GM19025 (cell line): ENCODE measurements around the gene TSTD2.
A peak's percentile ranks its signal among the peaks of the same experiment; 100 is the strongest.

ENCODE experiments used
- ATAC-seq: cut with Tn5 transposase; IDR thresholded peaks from one replicate; pipeline ENCODE4 v1.9.1; 2021; ENCODE audit warnings: mild to moderate bottlenecking, low read depth, moderate library complexity; ENCODE audit not compliant: unreplicated experiment

Gene TSTD2

GRCh38 chr9:97632985-97633858, at the start of gene TSTD2, which contains the start of gene NCBP1:
Gene TSTD2, minus strand, starts transcription at chr9:97633368. Its CDS starts 5,806 bp downstream, at chr9:97627562.
Gene NCBP1, plus strand, starts transcription at chr9:97633821. Its CDS starts 61 bp downstream, at chr9:97633882.
- peak; percentile 83 for ATAC-seq

GRCh38 chr9:97682242-97682641, 49.1 kb upstream of the TSTD2 start:
- no peak for ATAC-seq

DNA sequence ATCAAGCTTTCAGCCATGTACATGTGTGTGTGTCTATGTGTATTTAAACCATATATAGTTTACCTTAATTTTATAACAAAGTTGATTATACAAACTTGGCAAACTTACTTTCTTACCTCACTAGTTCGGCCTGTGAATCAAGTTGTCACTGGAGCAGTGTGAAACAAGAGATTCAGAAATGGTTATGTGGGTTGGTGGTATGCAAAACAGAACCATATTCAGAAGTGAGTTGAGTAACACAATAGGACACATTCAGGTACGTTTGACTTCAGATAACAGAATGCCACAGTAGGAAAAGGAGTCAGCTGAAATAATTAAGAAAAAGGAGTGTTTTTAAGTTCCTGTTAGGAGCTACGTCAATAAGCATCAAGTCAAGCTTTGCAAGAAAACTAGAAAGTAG, 42.5 kb upstream of the TSTD2 start:
- ATAC-seq, result no peak

GRCh38 chr9:97673922-97674321, 40.8 kb upstream of the TSTD2 start:
- no peak for ATAC-seq

GRCh38 chr9:97672403-97672802, 39.2 kb upstream of the TSTD2 start:
- no peak for ATAC-seq

DNA sequence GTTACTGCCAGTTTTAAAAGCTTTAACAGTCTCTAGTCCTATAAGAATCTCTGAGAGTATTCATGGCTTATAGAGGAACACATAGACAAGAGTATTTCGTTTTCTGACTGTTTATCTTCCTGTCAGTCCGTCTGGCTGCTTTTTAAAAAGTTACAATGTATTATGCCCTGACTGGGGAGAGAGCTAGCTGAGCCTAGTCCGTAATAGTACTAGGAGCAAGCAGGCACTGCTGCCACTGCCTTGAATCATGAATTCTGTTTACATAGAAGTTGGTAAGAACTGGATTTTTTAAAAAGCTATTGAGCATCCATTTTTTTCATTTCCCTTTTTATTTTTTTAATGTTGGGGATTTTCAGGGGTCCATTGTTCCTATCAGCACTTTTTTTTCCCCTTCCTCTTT, 37.4 kb upstream of the TSTD2 start:
- no peak for ATAC-seq

DNA sequence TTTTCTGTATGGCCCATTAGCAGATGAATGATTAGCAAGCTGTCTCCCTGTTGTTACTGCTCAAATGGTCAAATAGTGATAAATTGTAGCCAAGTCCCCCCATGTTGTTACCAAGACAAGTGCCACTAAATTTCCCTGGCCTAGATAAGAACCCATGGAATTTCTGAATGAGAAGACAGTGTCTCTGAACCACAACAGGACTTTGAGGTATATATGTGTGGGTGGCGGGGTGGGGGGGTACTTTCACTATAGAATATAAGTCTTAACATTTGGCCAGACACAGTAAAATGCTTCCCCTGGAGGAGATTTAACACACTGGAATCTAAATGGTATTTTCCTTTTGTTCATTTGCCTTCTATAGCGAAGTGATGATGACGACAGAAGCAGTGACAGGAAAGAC, 35.3 kb upstream of the TSTD2 start:
- no peak for ATAC-seq

DNA sequence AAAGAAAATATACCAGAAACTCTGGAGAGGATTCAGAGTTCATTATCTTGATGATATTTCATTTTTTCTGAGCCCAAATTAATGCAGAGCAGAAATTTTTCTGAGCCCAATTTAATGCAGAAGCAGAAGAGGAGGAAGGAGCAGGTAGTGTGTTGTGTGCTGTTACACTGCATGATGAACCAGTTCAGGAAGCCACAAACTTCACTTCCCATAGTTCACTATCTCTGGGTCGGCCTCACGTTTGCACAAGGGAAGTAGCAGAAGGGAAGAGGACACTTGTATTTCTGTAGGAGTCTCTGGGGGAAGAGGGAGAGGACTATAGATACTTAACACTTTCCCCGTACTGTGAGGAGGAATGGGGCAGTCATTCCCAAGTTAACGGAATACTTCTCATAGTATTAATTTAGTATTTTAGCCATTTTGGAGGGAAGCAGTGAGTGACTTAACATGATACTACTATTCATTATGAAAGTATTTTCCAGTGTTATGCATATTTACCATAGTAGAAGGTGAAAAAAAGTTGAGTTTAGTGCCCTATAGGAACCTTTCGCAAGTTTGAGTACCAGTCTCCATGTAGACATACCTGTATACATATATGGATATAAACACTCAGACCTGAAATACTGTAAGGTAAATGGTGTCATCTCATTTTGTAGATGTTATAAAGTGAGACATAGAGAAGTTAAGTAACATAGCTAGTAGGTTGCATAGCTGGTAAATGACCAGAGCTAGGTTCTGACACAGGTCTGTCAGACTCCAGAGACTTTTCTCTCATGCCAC, 33.9 kb upstream of the TSTD2 start:
- ATAC-seq, result no peak

GRCh38 chr9:97665742-97666141, 32.6 kb upstream of the TSTD2 start:
- ATAC-seq, result no peak

GRCh38 chr9:97660847-97661246, 27.7 kb upstream of the TSTD2 start:
- ATAC-seq, result no peak

GRCh38 chr9:97660340-97660739, 27.2 kb upstream of the TSTD2 start:
- no peak for ATAC-seq

DNA sequence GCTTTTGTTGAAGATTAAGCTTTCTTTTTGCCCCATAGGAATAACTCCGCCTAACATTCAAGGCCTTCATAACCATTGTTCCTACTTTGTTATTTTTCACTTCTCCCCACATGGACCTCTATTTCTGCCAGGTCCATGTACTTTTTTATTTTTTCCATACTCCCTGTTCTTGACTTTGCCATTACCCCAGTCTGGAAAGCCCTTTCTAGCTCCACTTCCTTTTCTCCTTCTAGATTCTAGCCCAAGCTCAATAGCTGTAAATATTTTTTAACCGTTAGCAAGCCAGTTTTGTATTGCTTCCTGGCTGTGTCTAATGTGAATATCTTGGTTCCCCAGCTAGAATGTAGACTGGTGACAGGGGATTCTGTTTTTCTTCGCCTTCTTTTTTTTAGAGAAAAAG, 26.6 kb upstream of the TSTD2 start:
- no peak for ATAC-seq

GRCh38 chr9:97658707-97659106, 25.5 kb upstream of the TSTD2 start:
- no peak for ATAC-seq

DNA sequence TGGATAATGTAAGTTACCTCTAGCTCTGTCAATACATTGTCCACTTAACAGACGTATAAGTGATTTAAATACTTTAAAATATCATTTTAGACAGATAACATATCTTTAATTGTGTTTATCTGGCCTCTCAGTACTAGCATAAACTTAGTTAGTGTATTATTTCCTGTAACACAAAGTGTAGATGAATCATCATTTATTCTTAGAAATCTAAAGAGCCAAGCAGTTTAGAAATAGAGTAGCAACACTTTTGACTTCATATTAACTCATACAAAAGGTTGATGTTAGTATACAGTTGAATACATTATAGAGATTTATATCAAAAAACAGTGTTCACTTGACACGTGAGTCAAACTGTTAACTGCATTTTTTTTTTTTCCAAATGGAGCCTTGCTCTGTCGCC, 18.5 kb upstream of the TSTD2 start:
- no peak for ATAC-seq

DNA sequence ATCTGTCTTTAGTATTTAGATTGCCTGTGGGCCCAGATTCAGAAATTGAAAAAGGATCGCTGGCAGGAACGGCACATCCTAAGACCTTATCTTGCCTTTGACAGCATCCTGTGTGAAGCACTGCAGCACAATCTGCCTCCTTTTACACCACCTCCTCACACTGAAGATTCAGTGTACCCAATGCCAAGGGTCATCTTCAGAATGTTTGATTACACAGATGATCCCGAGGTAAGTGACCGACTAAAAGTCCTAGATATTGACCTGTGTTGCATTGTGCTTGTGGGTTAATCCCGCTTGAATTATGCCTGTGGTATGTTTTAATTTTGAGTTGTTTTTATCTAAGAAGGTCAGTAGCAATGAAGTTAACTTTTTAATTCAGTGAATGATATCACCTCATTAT, 14.8 kb upstream of the TSTD2 start:
- ATAC-seq, result no peak

DNA sequence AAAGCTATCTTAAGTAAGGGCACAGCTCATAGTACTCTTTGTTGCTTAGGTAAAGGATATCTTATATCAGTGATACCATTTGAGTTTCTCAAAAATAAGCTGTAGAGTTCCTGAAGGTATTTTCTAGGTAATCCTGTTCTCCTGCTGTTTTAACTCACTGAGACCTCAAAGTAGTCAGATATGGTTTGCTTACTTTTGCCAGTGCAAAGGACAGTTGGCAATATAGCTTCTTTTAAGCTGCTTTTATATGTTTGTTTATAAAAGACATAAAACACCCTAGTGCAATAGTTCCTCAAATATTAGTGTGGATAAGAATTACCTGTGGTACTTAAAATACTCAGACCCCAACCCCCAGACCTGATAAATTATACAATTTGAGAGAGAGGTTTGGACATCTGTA, 12.6 kb upstream of the TSTD2 start:
- ATAC-seq, result no peak

GRCh38 chr9:97640325-97640724, 7.2 kb upstream of the TSTD2 start:
- ATAC-seq, result no peak

GRCh38 chr9:97638666-97639065, 5.5 kb upstream of the TSTD2 start:
- ATAC-seq, result no peak

DNA sequence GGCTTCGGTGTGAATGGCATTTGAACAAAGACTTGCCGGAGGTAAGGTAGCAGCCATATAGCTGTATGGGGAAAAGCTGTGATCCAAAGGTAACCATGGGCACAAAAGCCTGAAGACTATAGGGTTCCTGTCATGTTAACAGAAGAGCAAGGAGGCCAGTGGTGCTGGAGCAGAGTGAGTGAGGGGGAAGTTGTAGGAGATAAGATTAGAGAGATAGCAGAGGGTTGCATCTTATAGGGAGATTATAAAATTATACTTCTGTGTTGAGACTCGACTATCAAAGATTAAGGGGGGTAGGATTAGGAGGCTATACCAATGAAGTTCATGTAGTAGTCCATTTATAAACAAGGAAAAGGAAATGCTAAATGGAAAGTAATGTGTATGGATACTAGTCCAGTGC, 3.7 kb upstream of the TSTD2 start:
- no peak for ATAC-seq

DNA sequence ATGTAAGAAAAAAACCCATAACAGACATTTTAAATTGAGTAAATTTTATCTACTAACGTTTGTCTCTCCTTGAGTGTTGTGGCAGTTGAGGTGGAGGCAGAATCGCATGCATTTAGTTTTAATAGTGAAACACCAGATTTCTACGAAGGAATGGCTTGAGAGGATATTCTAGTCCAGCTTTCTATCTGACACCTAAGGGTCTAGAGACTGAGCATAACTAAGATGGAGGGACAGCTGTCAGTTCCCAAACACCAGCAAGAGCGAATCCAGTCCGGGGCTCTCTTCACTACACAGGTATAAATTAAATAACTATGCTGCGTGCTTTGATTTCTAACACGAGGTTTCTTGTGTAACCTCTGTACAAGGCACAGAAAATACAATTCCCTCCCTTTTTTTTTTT, 1.9 kb upstream of the TSTD2 start:
- no peak for ATAC-seq

DNA sequence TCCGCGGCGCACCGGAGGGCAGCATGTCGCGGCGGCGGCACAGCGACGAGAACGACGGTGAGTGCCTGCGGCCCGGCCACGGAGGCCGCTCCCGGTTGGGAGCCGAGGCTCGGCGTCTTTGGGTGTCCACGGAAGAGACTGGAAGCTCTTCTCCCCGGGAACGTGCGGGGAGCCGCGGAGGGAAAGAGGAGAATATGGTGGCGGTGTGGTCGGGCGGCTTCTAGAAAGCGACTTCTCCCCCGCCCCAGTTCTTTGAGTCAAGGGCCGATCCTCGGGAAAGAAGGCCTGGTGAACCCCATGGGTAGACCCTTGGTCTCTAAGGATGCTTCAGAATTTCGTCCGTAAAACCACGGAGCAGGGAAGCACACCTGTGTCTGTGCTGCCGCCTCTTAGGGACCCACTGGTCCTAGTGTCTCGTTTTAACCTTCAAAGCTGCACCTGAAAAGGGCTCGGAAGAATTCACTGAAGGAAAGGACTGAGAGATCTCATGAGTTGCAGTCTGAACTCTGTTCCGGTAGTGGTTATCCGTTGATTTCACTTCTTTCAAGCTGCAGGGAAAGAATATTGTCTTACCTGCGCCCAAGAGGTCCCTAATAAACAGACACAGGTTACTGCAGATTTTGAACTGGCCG, 807 bp upstream of the TSTD2 start:
- peak; percentile 8 for ATAC-seq
